HepG2 (cell line): ENCODE data around the gene RAD54L. TPM values are rescaled to one million over a fixed set of nuclear protein-coding genes. Genes with fewer than 3 reads are reported as not detected.
A peak's percentile ranks its signal among the peaks of the same experiment; 100 is the strongest.

Experiments
- AGO2 ChIP-seq: fragments of 200-400 bp; formaldehyde crosslinking; optimal IDR thresholded peaks from 2 replicates; pipeline ENCODE3; 2017; ENCODE audit warnings: mild to moderate bottlenecking, low read depth, low read length, moderate library complexity
- BRD4 ChIP-seq: sonication (generic); formaldehyde crosslinking; IDR thresholded peaks from 2 replicates; pipeline ENCODE4 v1.4.0; 2020; ENCODE audit warnings: missing genetic modification reagents
- FOSL1 ChIP-seq: sonication (generic); formaldehyde crosslinking; IDR thresholded peaks from 2 replicates; pipeline ENCODE4 v1.9.0; 2021; ENCODE audit warnings: missing genetic modification reagents, borderline replicate concordance
- FOXK2 ChIP-seq: fragments of 450-650 bp; IDR thresholded peaks from 2 replicates; pipeline ENCODE4 v1.6.1; 2016
- HNRNPL ChIP-seq: fragments of 200-400 bp; formaldehyde crosslinking; IDR thresholded peaks from 2 replicates; pipeline ENCODE4 v1.6.1; 2017; ENCODE audit warnings: mild to moderate bottlenecking, low read depth, low read length
- KLF12 ChIP-seq: sonication (generic); formaldehyde crosslinking; IDR thresholded peaks from 2 replicates; pipeline ENCODE4 v1.4.0; 2020; ENCODE audit warnings: missing genetic modification reagents, borderline replicate concordance
- MED8 ChIP-seq: sonication (generic); formaldehyde crosslinking; IDR thresholded peaks from 2 replicates; pipeline ENCODE4 v1.8.1; 2023; ENCODE audit warnings: mild to moderate bottlenecking, missing genetic modification reagents; ENCODE audit not compliant: insufficient replicate concordance
- TEAD2 ChIP-seq: sonication (generic); formaldehyde crosslinking; IDR thresholded peaks from 2 replicates; pipeline ENCODE4 v1.9.0; 2021; ENCODE audit warnings: missing genetic modification reagents
- ZBTB3 ChIP-seq: sonication (generic); formaldehyde crosslinking; IDR thresholded peaks from 2 replicates; pipeline ENCODE4 v1.4.0; 2020; ENCODE audit warnings: low read depth, mild to moderate bottlenecking, moderate library complexity, missing genetic modification reagents, borderline replicate concordance
- ZBTB8A ChIP-seq: sonication (generic); formaldehyde crosslinking; IDR thresholded peaks from 2 replicates; pipeline ENCODE4 v1.4.0; 2020; ENCODE audit warnings: mild to moderate bottlenecking, low read depth, missing genetic modification reagents, borderline replicate concordance
- ZKSCAN5 ChIP-seq: sonication (generic); formaldehyde crosslinking; IDR thresholded peaks from 2 replicates; pipeline ENCODE4 v1.5.1; 2020; ENCODE audit warnings: mild to moderate bottlenecking, missing genetic modification reagents
- ZNF331 ChIP-seq: sonication (generic); formaldehyde crosslinking; IDR thresholded peaks from 2 replicates; pipeline ENCODE4 v1.4.0; 2020; ENCODE audit warnings: missing genetic modification reagents
- ZNF333 ChIP-seq: sonication (generic); formaldehyde crosslinking; IDR thresholded peaks from 2 replicates; pipeline ENCODE4 v1.4.0; 2020; ENCODE audit warnings: mild to moderate bottlenecking, missing genetic modification reagents, borderline replicate concordance
- ZNF337 ChIP-seq: sonication (generic); formaldehyde crosslinking; IDR thresholded peaks from 2 replicates; pipeline ENCODE4 v1.5.1; 2020; ENCODE audit warnings: missing genetic modification reagents, low read depth, mild to moderate bottlenecking, borderline replicate concordance
- ZNF781 ChIP-seq: sonication (generic); formaldehyde crosslinking; IDR thresholded peaks from 2 replicates; pipeline ENCODE4 v1.5.1; 2020; ENCODE audit warnings: borderline replicate concordance, mild to moderate bottlenecking, missing genetic modification reagents; ENCODE audit errors: not compliant biosample characterization
- ZSCAN9 ChIP-seq: IDR thresholded peaks from 2 replicates; pipeline ENCODE4 v1.6.1; 2016; ENCODE audit warnings: borderline replicate concordance
- polyA plus RNA-seq, 8 experiments: library from polyadenylated mRNA; depleted of rRNA in 3 of 8; stranded (reverse) in 7 of 8; unstranded in 1 of 8; fragments of >200 nt; fragmentation: Illumina TruSeq in 4 of 8; extraction: Trizol in 4 of 8; gene quantifications; 2 replicates each; pipeline versions ENCODE4 v1.2.1 to v1.2.3, GENCODE V29; 2011 to 2016; ENCODE audit warnings: low read depth in 4 of 8, missing spikeins in 1 of 8, mixed read lengths in 1 of 8; ENCODE audit not compliant: insufficient read depth in 1 of 8
- total RNA-seq, 5 experiments: library from RNA; depleted of rRNA; stranded (reverse); fragments of >200 nt; fragmentation: Illumina TruSeq; extraction: Trizol; gene quantifications; 2 replicates each; pipeline ENCODE4 v1.2.3, GENCODE V29; 2016; ENCODE audit warnings: low read depth in 1 of 5
- TF ChIP-seq, protein P1 (sequence below): sonication (generic); formaldehyde crosslinking; IDR thresholded peaks from 2 replicates; pipeline ENCODE4 v1.4.0; 2020; ENCODE audit warnings: missing genetic modification reagents, borderline replicate concordance
- TF ChIP-seq, protein P2 (sequence below): IDR thresholded peaks from 2 replicates; pipeline ENCODE4 v1.6.1; 2018; ENCODE audit warnings: missing genetic modification reagents, mild to moderate bottlenecking, missing compliant biosample characterization
- TF ChIP-seq, protein P3 (sequence below): sonication (generic); formaldehyde crosslinking; conservative IDR thresholded peaks from 2 replicates; pipeline ENCODE4 v1.4.0; 2020; ENCODE audit warnings: missing genetic modification reagents
- TF ChIP-seq, protein P4 (sequence below): sonication (generic); formaldehyde crosslinking; conservative IDR thresholded peaks from 2 replicates; pipeline ENCODE4 v1.4.0; 2020; ENCODE audit warnings: missing genetic modification reagents
- TF ChIP-seq, protein P5 (sequence below): sonication (generic); formaldehyde crosslinking; IDR thresholded peaks from 2 replicates; pipeline ENCODE4 v1.8.1; 2023; ENCODE audit warnings: mild to moderate bottlenecking, moderate library complexity, missing genetic modification reagents

Gene RAD54L
- total and polyA plus RNA-seq, 2 of the 13 experiments (the other 11 are each of a cell fraction or from before 2014, with no cell fraction given) = 10.2 to 30.0 TPM

DNA sequence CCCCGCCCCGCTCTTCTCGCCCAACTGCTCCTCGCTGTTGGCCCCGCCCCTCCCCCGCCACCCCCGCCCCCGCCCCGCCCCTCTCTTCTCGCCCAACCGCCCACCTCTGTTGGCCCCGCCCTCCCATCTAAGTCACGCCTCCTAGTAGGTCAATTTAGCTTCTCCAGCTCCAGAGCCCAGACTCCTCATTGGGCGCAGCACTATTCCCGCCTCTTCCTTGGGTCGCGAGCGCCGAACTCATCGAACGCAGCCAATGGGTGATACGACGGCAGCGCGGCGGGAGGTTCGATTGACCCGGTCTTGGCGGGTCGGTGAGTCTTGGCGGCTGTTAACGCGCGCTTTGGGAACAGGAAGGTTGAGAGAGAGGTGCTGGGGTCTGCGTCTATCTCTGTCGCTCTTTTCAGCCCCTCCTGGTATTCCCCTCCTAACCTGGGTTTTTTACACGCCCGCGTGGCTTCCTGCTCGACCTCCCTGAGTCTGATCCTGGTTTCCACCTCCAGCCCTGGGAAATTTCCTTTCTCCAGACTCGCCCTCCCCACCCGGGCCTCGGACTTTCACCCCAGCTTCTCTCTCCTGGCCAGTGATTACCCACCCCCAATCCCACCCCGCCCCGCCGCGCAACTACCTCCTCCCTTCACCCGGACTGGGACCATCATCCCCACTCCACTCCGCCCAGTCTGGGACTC is at the start of gene RAD54L (continued):
- TF ChIP-seq FOXK2 = no peak
- TF ChIP-seq FOSL1 (CRISPR knock-in tag) = no peak
- peak; percentile 80; the same call in 1 of the 2 replicates for TF ChIP-seq KLF12 (CRISPR knock-in tag)
- no peak for TF ChIP-seq BRD4
- TF ChIP-seq ZNF781 (CRISPR knock-in tag) = no peak
- TF ChIP-seq, protein P1, sequence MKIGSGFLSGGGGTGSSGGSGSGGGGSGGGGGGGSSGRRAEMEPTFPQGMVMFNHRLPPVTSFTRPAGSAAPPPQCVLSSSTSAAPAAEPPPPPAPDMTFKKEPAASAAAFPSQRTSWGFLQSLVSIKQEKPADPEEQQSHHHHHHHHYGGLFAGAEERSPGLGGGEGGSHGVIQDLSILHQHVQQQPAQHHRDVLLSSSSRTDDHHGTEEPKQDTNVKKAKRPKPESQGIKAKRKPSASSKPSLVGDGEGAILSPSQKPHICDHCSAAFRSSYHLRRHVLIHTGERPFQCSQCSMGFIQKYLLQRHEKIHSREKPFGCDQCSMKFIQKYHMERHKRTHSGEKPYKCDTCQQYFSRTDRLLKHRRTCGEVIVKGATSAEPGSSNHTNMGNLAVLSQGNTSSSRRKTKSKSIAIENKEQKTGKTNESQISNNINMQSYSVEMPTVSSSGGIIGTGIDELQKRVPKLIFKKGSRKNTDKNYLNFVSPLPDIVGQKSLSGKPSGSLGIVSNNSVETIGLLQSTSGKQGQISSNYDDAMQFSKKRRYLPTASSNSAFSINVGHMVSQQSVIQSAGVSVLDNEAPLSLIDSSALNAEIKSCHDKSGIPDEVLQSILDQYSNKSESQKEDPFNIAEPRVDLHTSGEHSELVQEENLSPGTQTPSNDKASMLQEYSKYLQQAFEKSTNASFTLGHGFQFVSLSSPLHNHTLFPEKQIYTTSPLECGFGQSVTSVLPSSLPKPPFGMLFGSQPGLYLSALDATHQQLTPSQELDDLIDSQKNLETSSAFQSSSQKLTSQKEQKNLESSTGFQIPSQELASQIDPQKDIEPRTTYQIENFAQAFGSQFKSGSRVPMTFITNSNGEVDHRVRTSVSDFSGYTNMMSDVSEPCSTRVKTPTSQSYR (CRISPR knock-in tag) = 0 out of 2 replicates have a peak, but pooled peaks have one; percentile 8
- TF ChIP-seq TEAD2 = no peak
- no peak for TF ChIP-seq HNRNPL
- TF ChIP-seq ZNF333 (CRISPR knock-in tag) = peak; percentile 63; the same call in 1 of the 2 replicates
- TF ChIP-seq ZKSCAN5 (CRISPR knock-in tag) = no peak
- no peak for TF ChIP-seq AGO2
- TF ChIP-seq, protein P2, sequence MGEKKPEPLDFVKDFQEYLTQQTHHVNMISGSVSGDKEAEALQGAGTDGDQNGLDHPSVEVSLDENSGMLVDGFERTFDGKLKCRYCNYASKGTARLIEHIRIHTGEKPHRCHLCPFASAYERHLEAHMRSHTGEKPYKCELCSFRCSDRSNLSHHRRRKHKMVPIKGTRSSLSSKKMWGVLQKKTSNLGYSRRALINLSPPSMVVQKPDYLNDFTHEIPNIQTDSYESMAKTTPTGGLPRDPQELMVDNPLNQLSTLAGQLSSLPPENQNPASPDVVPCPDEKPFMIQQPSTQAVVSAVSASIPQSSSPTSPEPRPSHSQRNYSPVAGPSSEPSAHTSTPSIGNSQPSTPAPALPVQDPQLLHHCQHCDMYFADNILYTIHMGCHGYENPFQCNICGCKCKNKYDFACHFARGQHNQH = peak; percentile 68; the same call in 1 of the 2 replicates
- TF ChIP-seq ZSCAN9 (CRISPR knock-in tag) = no peak
- TF ChIP-seq ZNF331 (CRISPR knock-in tag) = peak; percentile 70
- TF ChIP-seq, protein P3, sequence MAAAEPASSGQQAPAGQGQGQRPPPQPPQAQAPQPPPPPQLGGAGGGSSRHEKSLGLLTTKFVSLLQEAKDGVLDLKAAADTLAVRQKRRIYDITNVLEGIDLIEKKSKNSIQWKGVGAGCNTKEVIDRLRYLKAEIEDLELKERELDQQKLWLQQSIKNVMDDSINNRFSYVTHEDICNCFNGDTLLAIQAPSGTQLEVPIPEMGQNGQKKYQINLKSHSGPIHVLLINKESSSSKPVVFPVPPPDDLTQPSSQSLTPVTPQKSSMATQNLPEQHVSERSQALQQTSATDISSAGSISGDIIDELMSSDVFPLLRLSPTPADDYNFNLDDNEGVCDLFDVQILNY (CRISPR knock-in tag) = peak; percentile 100
- TF ChIP-seq, protein P4, sequence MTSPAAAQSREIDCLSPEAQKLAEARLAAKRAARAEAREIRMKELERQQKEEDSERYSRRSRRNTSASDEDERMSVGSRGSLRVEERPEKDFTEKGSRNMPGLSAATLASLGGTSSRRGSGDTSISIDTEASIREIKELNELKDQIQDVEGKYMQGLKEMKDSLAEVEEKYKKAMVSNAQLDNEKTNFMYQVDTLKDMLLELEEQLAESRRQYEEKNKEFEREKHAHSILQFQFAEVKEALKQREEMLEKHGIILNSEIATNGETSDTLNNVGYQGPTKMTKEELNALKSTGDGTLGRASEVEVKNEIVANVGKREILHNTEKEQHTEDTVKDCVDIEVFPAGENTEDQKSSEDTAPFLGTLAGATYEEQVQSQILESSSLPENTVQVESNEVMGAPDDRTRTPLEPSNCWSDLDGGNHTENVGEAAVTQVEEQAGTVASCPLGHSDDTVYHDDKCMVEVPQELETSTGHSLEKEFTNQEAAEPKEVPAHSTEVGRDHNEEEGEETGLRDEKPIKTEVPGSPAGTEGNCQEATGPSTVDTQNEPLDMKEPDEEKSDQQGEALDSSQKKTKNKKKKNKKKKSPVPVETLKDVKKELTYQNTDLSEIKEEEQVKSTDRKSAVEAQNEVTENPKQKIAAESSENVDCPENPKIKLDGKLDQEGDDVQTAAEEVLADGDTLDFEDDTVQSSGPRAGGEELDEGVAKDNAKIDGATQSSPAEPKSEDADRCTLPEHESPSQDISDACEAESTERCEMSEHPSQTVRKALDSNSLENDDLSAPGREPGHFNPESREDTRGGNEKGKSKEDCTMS (CRISPR knock-in tag) = no peak
- TF ChIP-seq, protein P5, sequence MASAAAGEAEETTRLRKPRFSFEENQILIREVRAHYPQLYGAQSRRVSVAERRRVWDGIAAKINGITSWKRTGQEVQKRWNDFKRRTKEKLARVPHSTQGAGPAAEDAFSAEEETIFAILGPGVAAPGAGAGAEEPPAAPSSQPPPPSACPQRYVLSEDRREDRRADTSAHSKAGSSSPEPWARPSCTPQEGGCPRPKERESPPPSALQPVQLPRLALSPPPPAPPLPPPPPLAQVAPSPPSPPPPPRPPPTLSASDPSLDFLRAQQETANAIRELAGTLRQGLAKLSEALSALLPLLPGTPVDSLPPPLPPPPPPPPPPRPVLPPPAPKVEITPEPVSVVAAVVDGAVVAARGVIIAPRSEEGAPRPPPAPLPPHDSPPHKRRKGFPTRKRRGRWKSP (CRISPR knock-in tag) = peak; percentile 79
- no peak for TF ChIP-seq ZBTB3 (CRISPR knock-in tag)
- peak; percentile 39 for TF ChIP-seq MED8 (CRISPR knock-in tag)
- no peak for TF ChIP-seq ZBTB8A (CRISPR knock-in tag)
- TF ChIP-seq ZNF337 (CRISPR knock-in tag) = no peak
